Measurements from ENCODE around the gene RPL22L1. TPM values are rescaled to one million over a fixed set of nuclear protein-coding genes. Genes with fewer than 3 reads are reported as not detected.

Gene RPL22L1
- total and polyA plus RNA-seq, 8 donors, result 41.1 to 115 (median 71.4) TPM

GRCh38 chr3:170815340-170815739 is 54.7 kb downstream of the RPL22L1 start:
- no peaks in the 10 kb centered on the region for H3K27me3 ChIP-seq
- TF ChIP-seq CTCF (IDR thresholded peaks at IDR 0.05), result no peak
- H3K4me3 ChIP-seq, result no peak overlapping the region
- no peaks in the 10 kb centered on the region for H3K36me3 ChIP-seq
- ATAC-seq (peak; percentile 79), DNase-seq (peak in 1 of 4 donors; percentile 70)
- H3K4me1 ChIP-seq, result peaks cover 0 to 3% of the 10 kb centered on the region in 2 donors
- no peak overlapping the region for H3K27ac ChIP-seq
- intact Hi-C loops (cut with DNase I), result loop anchor here in 1 of 2 donors (10.0 kb wide), 1 partner anchor 501 kb away; no protein-coding TSS in a partner anchor
- H3K9me3 ChIP-seq, result no peaks in the 10 kb centered on the region

Other genes starting within 250 kb of the RPL22L1 start
- gene EIF5A2, start 38.4 kb upstream of the RPL22L1 start, total RNA-seq, result 1 to 10 TPM; 7.6 to 8.2 TPM
- 1 to 10 TPM; 5.2 to 6.0 (median 5.5) TPM for gene EIF5A2, start 38.4 kb upstream of the RPL22L1 start, polyA plus RNA-seq (ENCODE audit: insufficient read length in 6 of 6)
- not detected for gene SLC2A2, start 156.5 kb upstream of the RPL22L1 start, total RNA-seq
- gene SLC2A2, start 156.5 kb upstream of the RPL22L1 start, polyA plus RNA-seq (ENCODE audit: insufficient read length in 6 of 6), result under 1 TPM in 4 of 6 donors, not detected in 2; 0.07 to 0.17 (median 0.13) TPM

Data from left lung (tissue), 10 donors.